ENCODE measurements around the gene SCRN1.
"Not testable (repeated sequence)": the region's sequence is repeated elsewhere in the genome, so short reads cannot be mapped to it uniquely, and the experiment has no call there.

SCRN1 gene

GRCh38 chr7:29926216-29926615, 63.4 kb downstream of the SCRN1 start:
- DNase-seq (ENCODE audit: low spot score) = no peak

GRCh38 chr7:29924684-29925083, 64.9 kb downstream of the SCRN1 start:
- no peak for DNase-seq (ENCODE audit: low spot score)

GRCh38 chr7:29924006-29924405, 65.6 kb downstream of the SCRN1 start:
- no peak for DNase-seq (ENCODE audit: low spot score)

- DNase-seq (ENCODE audit: low spot score) = no peak
These were observed 66.5 kb downstream of the SCRN1 start for GRCh38 chr7:29922921-29923700.

GRCh38 chr7:29921404-29922010, 68.1 kb downstream of the SCRN1 start:
- DNase-seq (ENCODE audit: low spot score) = peak; percentile 80

GRCh38 chr7:29920491-29920890, 69.1 kb downstream of the SCRN1 start:
- DNase-seq (ENCODE audit: low spot score) = no peak

- DNase-seq (ENCODE audit: low spot score) = no peak
These were observed 69.8 kb downstream of the SCRN1 start for GRCh38 chr7:29919790-29920189.

- DNase-seq (ENCODE audit: low spot score) = no peak
These were observed 70.8 kb downstream of the SCRN1 start for GRCh38 chr7:29918850-29919249.

GRCh38 chr7:29917641-29918040, 72.0 kb downstream of the SCRN1 start:
- DNase-seq (ENCODE audit: low spot score) = no peak

- DNase-seq (ENCODE audit: low spot score) = no peak
These were observed 74.0 kb downstream of the SCRN1 start for GRCh38 chr7:29915481-29916215.

GRCh38 chr7:29914180-29914579, 75.4 kb downstream of the SCRN1 start:
- DNase-seq (ENCODE audit: low spot score) = no peak

- DNase-seq (ENCODE audit: low spot score) = no peak
These were observed 83.2 kb downstream of the SCRN1 start for GRCh38 chr7:29906200-29907022.

- DNase-seq (ENCODE audit: low spot score) = no peak
These were observed 88.9 kb downstream of the SCRN1 start for GRCh38 chr7:29900745-29901144.

- no peak for DNase-seq (ENCODE audit: low spot score)
These were observed 91.3 kb downstream of the SCRN1 start for GRCh38 chr7:29898301-29898700.

- no peak for DNase-seq (ENCODE audit: low spot score)
These were observed 92.8 kb downstream of the SCRN1 start for GRCh38 chr7:29896685-29897411.

GRCh38 chr7:29895559-29895958, 94.0 kb downstream of the SCRN1 start:
- no peak for DNase-seq (ENCODE audit: low spot score)

- DNase-seq (ENCODE audit: low spot score) = no peak
These were observed 95.3 kb downstream of the SCRN1 start for GRCh38 chr7:29894256-29894655.

- DNase-seq (ENCODE audit: low spot score) = no peak
These were observed 96.1 kb downstream of the SCRN1 start for GRCh38 chr7:29893351-29893965.

- no peak for DNase-seq (ENCODE audit: low spot score)
These were observed 97.4 kb downstream of the SCRN1 start for GRCh38 chr7:29892231-29892630.

- DNase-seq (ENCODE audit: low spot score) = no peak
These were observed 97.8 kb downstream of the SCRN1 start for GRCh38 chr7:29891766-29892165.

- not testable (repeated sequence) for DNase-seq (ENCODE audit: low spot score)
These were observed 98.8 kb downstream of the SCRN1 start for GRCh38 chr7:29890786-29891185.

Measured in GM03348 (cell line).